Keratinocyte (primary cell): ENCODE results near the gene NIM1K.

ENCODE experiments used
- EZH2 ChIP-seq: IDR thresholded peaks from one replicate; pipeline ENCODE4 v1.6.1; 2012; ENCODE audit warnings: inconsistent platforms, mild to moderate bottlenecking, low read length, moderate library complexity
- TF ChIP-seq, protein P1 (sequence below), 3 experiments: IDR thresholded peaks in 1 of 3; conservative IDR thresholded peaks in 1 of 3; optimal IDR thresholded peaks in 1 of 3; 2 replicates in 2 of 3; 3 replicates in 1 of 3; pipeline versions ENCODE3 to v1.5.1; 2011; ENCODE audit warnings: low read length in 3 of 3, mild to moderate bottlenecking in 3 of 3, moderate library complexity in 2 of 3, control low read depth in 1 of 3, inconsistent platforms in 1 of 3; ENCODE audit not compliant: insufficient read depth in 2 of 3; ENCODE audit errors: extremely low read depth in 1 of 3

- TF ChIP-seq, protein P1, sequence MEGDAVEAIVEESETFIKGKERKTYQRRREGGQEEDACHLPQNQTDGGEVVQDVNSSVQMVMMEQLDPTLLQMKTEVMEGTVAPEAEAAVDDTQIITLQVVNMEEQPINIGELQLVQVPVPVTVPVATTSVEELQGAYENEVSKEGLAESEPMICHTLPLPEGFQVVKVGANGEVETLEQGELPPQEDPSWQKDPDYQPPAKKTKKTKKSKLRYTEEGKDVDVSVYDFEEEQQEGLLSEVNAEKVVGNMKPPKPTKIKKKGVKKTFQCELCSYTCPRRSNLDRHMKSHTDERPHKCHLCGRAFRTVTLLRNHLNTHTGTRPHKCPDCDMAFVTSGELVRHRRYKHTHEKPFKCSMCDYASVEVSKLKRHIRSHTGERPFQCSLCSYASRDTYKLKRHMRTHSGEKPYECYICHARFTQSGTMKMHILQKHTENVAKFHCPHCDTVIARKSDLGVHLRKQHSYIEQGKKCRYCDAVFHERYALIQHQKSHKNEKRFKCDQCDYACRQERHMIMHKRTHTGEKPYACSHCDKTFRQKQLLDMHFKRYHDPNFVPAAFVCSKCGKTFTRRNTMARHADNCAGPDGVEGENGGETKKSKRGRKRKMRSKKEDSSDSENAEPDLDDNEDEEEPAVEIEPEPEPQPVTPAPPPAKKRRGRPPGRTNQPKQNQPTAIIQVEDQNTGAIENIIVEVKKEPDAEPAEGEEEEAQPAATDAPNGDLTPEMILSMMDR (optimal IDR thresholded peaks at IDR 0.05 in 1 of 3, IDR thresholded peaks at IDR 0.05 in 1 of 3, conservative IDR thresholded peaks at IDR 0.05 in 1 of 3; ENCODE audit: extremely low read depth in 1 of 3, insufficient read depth in 2 of 3, low read length in 3 of 3): no peak
- no peak for TF ChIP-seq EZH2
These were observed 41.9 kb downstream of the NIM1K start for GRCh38 chr5:43233946-43234345.
